ENCODE results near the gene ZNF888.

DNA sequence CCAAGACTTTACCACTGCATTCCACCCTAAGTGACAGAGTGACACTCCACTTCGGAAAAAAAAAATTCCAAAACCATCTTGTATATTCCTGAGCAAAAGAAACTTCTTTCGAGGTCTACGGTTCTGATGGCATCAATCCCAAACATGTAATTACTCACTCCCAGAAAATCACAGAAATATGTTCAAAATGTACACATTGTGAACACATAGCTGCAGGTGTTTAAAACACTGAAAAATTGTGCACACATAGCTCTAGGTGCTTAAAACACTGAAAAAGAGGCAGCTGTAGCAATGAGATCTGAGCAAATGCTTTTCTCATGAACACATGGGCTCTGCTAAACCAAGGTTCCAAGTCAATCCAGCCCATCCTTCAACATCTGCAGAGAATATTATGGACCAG, 51.8 kb downstream of the ZNF888 start:
- TF ChIP-seq, protein P1, sequence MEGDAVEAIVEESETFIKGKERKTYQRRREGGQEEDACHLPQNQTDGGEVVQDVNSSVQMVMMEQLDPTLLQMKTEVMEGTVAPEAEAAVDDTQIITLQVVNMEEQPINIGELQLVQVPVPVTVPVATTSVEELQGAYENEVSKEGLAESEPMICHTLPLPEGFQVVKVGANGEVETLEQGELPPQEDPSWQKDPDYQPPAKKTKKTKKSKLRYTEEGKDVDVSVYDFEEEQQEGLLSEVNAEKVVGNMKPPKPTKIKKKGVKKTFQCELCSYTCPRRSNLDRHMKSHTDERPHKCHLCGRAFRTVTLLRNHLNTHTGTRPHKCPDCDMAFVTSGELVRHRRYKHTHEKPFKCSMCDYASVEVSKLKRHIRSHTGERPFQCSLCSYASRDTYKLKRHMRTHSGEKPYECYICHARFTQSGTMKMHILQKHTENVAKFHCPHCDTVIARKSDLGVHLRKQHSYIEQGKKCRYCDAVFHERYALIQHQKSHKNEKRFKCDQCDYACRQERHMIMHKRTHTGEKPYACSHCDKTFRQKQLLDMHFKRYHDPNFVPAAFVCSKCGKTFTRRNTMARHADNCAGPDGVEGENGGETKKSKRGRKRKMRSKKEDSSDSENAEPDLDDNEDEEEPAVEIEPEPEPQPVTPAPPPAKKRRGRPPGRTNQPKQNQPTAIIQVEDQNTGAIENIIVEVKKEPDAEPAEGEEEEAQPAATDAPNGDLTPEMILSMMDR (conservative IDR thresholded peaks at IDR 0.05; ENCODE audit: low read depth, low read length), result no peak
- TF ChIP-seq EZH2 (IDR thresholded peaks at IDR 0.05; ENCODE audit: borderline replicate concordance, low read depth, low read length, poor library complexity, severe bottlenecking), result no peak

Measured in A673 (cell line).